ENCODE results near the gene GRM1. TPM values are rescaled to one million over a fixed set of nuclear protein-coding genes. Genes with fewer than 3 reads are reported as not detected.

The GRM1 gene
- total RNA-seq, 1 donor from 2014 or later = not detected

DNA sequence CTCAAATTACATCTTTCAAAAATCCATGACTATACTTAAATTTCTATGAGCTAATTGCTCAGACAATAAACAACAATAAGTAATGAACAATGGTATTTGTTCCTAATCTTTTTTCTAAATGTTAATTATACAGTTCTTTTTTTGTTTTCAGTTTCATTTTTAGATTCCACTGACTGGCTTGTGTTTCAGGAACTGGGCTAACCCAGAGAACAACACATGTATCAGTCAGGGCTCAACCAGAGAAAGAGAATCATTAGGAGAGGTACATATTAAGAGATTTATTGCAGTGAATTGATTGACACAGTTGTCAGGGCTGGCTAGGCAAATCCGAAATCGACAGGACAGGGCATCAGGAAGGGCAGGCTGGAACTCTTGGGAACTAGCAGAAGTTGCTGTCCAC, 182.8 kb downstream of the GRM1 start:
- H3K27ac ChIP-seq = no peak overlapping the region
- H3K9me3 ChIP-seq = no peaks in the 10 kb centered on the region
- no peaks in the 10 kb centered on the region for H3K36me3 ChIP-seq
- H3K27me3 ChIP-seq = no peaks in the 10 kb centered on the region
- intact Hi-C loops (cut with DNase I) = no loop called here
- TF ChIP-seq POLR2AphosphoS5 (IDR thresholded peaks at IDR 0.05; ENCODE audit: insufficient read depth in 1 of 2, low read depth in 1 of 2) (no peak), POLR2A (IDR thresholded peaks at IDR 0.05) (no peak)
- TF ChIP-seq, protein P1, sequence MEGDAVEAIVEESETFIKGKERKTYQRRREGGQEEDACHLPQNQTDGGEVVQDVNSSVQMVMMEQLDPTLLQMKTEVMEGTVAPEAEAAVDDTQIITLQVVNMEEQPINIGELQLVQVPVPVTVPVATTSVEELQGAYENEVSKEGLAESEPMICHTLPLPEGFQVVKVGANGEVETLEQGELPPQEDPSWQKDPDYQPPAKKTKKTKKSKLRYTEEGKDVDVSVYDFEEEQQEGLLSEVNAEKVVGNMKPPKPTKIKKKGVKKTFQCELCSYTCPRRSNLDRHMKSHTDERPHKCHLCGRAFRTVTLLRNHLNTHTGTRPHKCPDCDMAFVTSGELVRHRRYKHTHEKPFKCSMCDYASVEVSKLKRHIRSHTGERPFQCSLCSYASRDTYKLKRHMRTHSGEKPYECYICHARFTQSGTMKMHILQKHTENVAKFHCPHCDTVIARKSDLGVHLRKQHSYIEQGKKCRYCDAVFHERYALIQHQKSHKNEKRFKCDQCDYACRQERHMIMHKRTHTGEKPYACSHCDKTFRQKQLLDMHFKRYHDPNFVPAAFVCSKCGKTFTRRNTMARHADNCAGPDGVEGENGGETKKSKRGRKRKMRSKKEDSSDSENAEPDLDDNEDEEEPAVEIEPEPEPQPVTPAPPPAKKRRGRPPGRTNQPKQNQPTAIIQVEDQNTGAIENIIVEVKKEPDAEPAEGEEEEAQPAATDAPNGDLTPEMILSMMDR (IDR thresholded peaks at IDR 0.05) = no peak
- H3K4me3 ChIP-seq = no peak overlapping the region
- no peak for DNase-seq (ENCODE audit: extremely low spot score in 2 of 2)
- H3K4me1 ChIP-seq = no peaks in the 10 kb centered on the region

DNA sequence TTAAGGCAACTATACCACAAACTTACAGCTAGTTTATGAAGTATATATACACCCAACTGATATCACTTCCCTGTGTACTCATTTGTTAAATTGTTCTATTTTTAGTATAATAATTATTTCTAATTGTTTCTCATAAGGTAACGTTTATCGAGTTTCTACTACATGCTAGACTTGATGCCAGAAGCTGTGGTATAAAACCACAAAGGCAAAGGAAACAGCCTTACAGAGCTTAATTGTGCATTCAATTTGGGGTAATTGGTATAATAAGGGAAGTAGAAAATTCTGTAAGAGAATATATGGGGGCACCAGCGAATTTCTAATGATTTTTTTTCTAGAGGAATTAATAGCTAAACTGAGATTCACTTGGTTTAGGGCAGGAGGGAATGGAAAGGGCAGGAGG, 183.9 kb downstream of the GRM1 start:
- Histone ChIP-seq H3K9me3 (no peaks in the 10 kb centered on the region), H3K27me3 (no peaks in the 10 kb centered on the region), H3K27ac (no peak overlapping the region), H3K4me3 (no peak overlapping the region), H3K4me1 (no peaks in the 10 kb centered on the region), H3K36me3 (no peaks in the 10 kb centered on the region)
- TF ChIP-seq POLR2A (IDR thresholded peaks at IDR 0.05) (no peak), POLR2AphosphoS5 (IDR thresholded peaks at IDR 0.05; ENCODE audit: insufficient read depth in 1 of 2, low read depth in 1 of 2) (no peak)
- TF ChIP-seq, protein P1 (IDR thresholded peaks at IDR 0.05) = no peak
- intact Hi-C loops (cut with DNase I) = no loop called here
- DNase-seq (ENCODE audit: extremely low spot score in 2 of 2) = no peak

DNA sequence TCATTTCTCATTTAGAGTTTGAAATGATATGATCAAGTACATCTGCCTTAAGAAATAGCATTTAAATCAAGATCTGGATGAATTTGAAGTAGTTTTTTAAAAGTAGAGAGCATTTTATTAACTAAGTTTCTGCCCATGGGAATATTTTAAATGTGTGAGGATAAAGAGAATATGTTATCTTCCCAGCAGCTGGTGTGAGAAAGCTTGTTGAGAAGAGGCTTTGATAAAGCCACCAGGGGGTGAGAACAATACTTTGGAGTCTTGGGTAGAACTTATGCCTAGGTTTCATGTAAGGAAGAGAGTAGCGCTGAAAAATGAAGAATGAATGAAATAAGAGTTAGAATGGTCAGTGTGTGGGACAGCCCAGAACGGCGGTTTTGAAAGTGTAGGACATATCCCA, 190.2 kb downstream of the GRM1 start:
- H3K36me3 ChIP-seq = no peaks in the 10 kb centered on the region
- DNase-seq (ENCODE audit: extremely low spot score in 2 of 2) = no peak
- no peaks in the 10 kb centered on the region for H3K4me1 ChIP-seq
- no peak overlapping the region for H3K27ac ChIP-seq
- no peaks in the 10 kb centered on the region for H3K27me3 ChIP-seq
- no peaks in the 10 kb centered on the region for H3K9me3 ChIP-seq
- no peak overlapping the region for H3K4me3 ChIP-seq
- intact Hi-C loops (cut with DNase I) = no loop called here
- TF ChIP-seq, protein P1 (IDR thresholded peaks at IDR 0.05) = no peak
- no peak for TF ChIP-seq POLR2AphosphoS5 (IDR thresholded peaks at IDR 0.05; ENCODE audit: insufficient read depth in 1 of 2, low read depth in 1 of 2)
- TF ChIP-seq POLR2A (IDR thresholded peaks at IDR 0.05) = no peak

DNA sequence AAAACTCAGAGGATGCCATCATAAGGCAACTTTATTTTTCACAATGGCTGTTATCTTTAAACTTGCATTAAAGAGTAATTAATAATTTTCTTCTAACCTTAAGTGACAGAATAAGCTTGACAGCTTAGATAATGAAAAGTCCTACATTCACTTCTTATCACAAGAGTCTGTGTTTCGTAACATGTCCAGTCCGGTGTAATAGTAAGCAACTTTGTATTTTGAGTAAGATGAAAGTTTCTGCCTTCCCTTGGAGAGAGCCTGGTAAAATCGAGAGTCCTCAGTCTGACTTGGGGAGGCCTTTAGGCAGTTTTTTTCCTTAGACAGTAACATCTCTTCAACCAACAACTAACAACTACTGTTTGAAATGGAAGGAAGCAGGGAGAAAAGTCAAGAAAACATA, 195.6 kb downstream of the GRM1 start:
- no peaks in the 10 kb centered on the region for H3K36me3 ChIP-seq
- H3K9me3 ChIP-seq = no peaks in the 10 kb centered on the region
- no peak overlapping the region for H3K4me3 ChIP-seq
- intact Hi-C loops (cut with DNase I) = no loop called here
- H3K4me1 ChIP-seq = no peaks in the 10 kb centered on the region
- H3K27me3 ChIP-seq = no peaks in the 10 kb centered on the region
- no peak for TF ChIP-seq POLR2A (IDR thresholded peaks at IDR 0.05)
- TF ChIP-seq POLR2AphosphoS5 (IDR thresholded peaks at IDR 0.05; ENCODE audit: insufficient read depth in 1 of 2, low read depth in 1 of 2) = no peak
- TF ChIP-seq, protein P1 (IDR thresholded peaks at IDR 0.05) = no peak
- no peak for DNase-seq (ENCODE audit: extremely low spot score in 2 of 2)
- no peak overlapping the region for H3K27ac ChIP-seq

DNA sequence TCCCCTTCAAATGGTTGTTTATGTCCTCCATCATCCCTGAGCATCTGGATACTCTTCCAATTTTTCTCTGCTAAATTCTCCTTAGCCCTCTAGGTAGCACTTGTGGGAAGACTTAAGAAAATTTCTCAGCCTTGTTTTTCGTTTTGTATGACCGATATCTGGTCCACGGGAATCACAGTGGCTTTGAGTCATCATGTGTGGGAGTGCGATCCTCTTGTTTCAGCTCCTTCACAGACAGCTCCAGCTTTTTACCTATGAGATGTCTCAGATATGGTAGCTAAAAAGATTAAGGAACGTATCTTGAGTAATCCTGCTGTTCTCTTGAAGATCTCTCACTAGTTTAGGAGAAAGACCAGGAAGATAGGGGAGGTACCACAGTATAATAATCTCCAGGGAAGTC, 196.1 kb downstream of the GRM1 start:
- intact Hi-C loops (cut with DNase I) = no loop called here
- DNase-seq (ENCODE audit: extremely low spot score in 2 of 2) = no peak

More for the DNA sequence above, 196.1 kb downstream of the GRM1 start:
- no peak overlapping the region for H3K27ac ChIP-seq
- H3K9me3 ChIP-seq = no peaks in the 10 kb centered on the region
- no peak for TF ChIP-seq POLR2AphosphoS5 (IDR thresholded peaks at IDR 0.05; ENCODE audit: insufficient read depth in 1 of 2, low read depth in 1 of 2)
- TF ChIP-seq, protein P1 (IDR thresholded peaks at IDR 0.05) = no peak
- TF ChIP-seq POLR2A (IDR thresholded peaks at IDR 0.05) = no peak
- H3K27me3 ChIP-seq = no peaks in the 10 kb centered on the region
- H3K4me3 ChIP-seq = no peak overlapping the region
- H3K4me1 ChIP-seq = no peaks in the 10 kb centered on the region
- H3K36me3 ChIP-seq = no peaks in the 10 kb centered on the region
